H1 (cell line): ENCODE data around the gene LSM14B. TPM values are rescaled to one million over a fixed set of nuclear protein-coding genes. Genes with fewer than 3 reads are reported as not detected.

Source experiments
- SUZ12 ChIP-seq: fragments of 200-600 bp; sonication (generic); IDR thresholded peaks from 2 replicates; pipeline ENCODE4 v1.6.1; 2012; ENCODE audit warnings: mild to moderate bottlenecking, inconsistent platforms, low read length, moderate library complexity, mixed read lengths
- YY1 ChIP-seq: IDR thresholded peaks from 2 replicates; pipeline ENCODE4 v1.6.1; 2011; ENCODE audit warnings: low read depth, mild to moderate bottlenecking, low read length
- ZNF274 ChIP-seq: IDR thresholded peaks from 2 replicates; pipeline ENCODE4 v1.7.0; 2012; ENCODE audit warnings: low read length, borderline replicate concordance; ENCODE audit errors: extremely low read depth
- polyA plus RNA-seq, 7 experiments: library from polyadenylated mRNA; depleted of rRNA in 3 of 7; stranded (reverse) in 5 of 7; unstranded in 2 of 7; fragments of >200 nt in 5 of 7; fragments of 200-250 nt in 2 of 7; gene quantifications; 1 replicate in 5 of 7; 2 replicates in 1 of 7; 4 replicates in 1 of 7; pipeline versions ENCODE4 v1.2.1 to v1.2.3, GENCODE V29; 2011 to 2013; ENCODE audit warnings: missing spikeins in 2 of 7, mixed read lengths in 2 of 7
- total RNA-seq: library from RNA; stranded (reverse); fragmentation: NEBNext Ultra II Directional; extraction: Animal tissue kit (Norgen Biotek cat#: 25700); gene quantifications from 2 replicates; pipeline ENCODE4 v1.2.1, GENCODE V29; 2021

Gene LSM14B
- total and polyA plus RNA-seq, 2 of the 8 experiments (the other 6 are each of a cell fraction or from before 2014, with no cell fraction given): 58.3 to 65.6 TPM

DNA sequence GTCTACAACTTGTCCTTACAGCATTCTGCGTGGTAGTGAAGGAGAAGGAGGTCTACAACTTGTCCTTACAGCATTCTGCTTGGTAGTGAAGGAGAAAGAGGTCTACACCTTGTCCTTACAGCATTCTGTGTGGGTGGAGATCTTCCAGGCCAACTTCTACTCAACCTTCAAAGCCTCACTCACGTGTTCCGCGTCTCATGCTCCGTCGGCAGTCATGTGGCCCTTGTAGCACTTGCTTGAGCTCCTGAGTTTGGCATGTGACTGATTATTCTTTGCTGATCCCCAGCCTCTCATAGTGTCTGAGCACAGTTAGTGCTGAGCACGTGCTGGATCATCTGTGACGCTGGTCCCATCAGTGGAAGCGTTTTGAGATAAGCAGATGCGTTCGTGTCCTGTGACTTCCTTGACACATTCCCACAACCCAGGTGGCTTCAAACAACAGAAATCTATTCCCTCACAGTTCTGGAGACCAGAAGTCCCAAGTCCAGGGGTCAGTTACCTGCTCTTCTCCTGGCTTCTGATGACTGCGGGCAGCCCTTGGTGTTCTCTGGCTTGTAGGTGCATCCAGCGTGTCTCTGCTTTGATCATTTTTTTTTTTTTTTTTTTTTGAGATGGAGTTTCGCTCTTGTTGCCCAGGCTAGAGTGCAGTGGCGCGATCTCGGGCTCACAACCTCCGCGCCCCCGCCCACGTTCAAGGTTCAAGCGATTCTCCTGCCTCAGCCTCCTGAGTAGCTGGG is 23.9 kb downstream of the LSM14B start (continued):
- TF ChIP-seq YY1: no peak
- no peak for TF ChIP-seq SUZ12
- TF ChIP-seq ZNF274: no peak
